Measurements from ENCODE around the gene MRLN.
"Not testable (repeated sequence)": the region's sequence is repeated elsewhere in the genome, so short reads cannot be mapped to it uniquely, and the experiment has no call there.

The MRLN gene

DNA sequence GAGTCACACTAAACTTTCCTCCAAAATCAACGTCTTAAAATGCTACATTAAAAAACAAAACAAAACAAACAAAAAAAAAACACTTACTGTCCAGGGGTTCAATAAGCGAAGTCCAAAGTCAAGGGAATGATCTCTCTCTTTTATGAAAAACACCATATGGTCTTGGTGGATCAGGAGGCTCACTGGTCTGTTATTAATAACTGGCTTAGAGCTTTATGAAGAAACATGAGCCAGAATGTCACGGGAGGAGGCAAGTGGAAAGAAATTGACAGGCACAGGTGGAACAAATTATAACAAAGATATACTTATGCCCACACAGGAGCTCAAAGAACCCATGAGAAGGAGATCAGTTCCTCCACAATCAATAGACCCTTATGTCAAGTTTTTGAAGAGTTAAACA is at the start of gene MRLN:
Gene MRLN (minus strand): TSS at position 189 of the 400 bp plus-strand sequence.
- H3K4me3 ChIP-seq (ENCODE audit: low read depth, low read length) = no peak within 1 kb of the TSS
- DNase-seq (ENCODE audit: low read depth, low spot score) = no peak
- in situ Hi-C loops (cut with HindIII; ENCODE audit: low sequenced_read_pairs) = no loop called here
- TF ChIP-seq, protein P1, sequence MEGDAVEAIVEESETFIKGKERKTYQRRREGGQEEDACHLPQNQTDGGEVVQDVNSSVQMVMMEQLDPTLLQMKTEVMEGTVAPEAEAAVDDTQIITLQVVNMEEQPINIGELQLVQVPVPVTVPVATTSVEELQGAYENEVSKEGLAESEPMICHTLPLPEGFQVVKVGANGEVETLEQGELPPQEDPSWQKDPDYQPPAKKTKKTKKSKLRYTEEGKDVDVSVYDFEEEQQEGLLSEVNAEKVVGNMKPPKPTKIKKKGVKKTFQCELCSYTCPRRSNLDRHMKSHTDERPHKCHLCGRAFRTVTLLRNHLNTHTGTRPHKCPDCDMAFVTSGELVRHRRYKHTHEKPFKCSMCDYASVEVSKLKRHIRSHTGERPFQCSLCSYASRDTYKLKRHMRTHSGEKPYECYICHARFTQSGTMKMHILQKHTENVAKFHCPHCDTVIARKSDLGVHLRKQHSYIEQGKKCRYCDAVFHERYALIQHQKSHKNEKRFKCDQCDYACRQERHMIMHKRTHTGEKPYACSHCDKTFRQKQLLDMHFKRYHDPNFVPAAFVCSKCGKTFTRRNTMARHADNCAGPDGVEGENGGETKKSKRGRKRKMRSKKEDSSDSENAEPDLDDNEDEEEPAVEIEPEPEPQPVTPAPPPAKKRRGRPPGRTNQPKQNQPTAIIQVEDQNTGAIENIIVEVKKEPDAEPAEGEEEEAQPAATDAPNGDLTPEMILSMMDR (IDR thresholded peaks at IDR 0.05; ENCODE audit: low read depth, low read length) = no peak

GRCh38 chr10:59801171-59801570 is 47.9 kb upstream of the MRLN start:
- no peak overlapping the region for H3K4me3 ChIP-seq (ENCODE audit: low read depth, low read length)
- TF ChIP-seq, protein P1 (IDR thresholded peaks at IDR 0.05; ENCODE audit: low read depth, low read length) = no peak
- no peak for DNase-seq (ENCODE audit: low read depth, low spot score)
- in situ Hi-C loops (cut with HindIII; ENCODE audit: low sequenced_read_pairs) = no loop called here

DNA sequence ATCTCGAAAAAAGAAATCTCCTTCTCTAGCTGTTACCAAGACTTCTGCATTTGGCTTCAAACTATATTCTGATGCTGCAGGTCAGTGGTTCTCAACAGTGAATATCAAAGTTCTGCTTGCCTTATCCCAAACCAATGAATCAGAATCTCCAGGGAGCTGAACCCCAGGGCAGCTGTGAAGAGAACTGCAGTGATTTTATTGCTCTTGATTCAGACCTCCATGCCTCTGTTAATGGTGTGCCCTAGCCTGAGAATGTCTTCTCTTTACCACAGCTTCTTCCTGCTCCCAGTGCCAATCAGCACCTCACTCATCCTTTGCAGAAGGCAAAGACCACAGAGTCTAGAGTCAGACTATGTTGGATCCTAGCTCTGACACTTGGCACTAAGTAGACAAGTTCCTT is 46.2 kb upstream of the MRLN start:
- TF ChIP-seq, protein P1 (IDR thresholded peaks at IDR 0.05; ENCODE audit: low read depth, low read length) = no peak
- in situ Hi-C loops (cut with HindIII; ENCODE audit: low sequenced_read_pairs) = no loop called here
- no peak for DNase-seq (ENCODE audit: low read depth, low spot score)
- H3K4me3 ChIP-seq (ENCODE audit: low read depth, low read length) = no peak overlapping the region

GRCh38 chr10:59793919-59794318 is 40.7 kb upstream of the MRLN start:
- no peak overlapping the region for H3K4me3 ChIP-seq (ENCODE audit: low read depth, low read length)
- TF ChIP-seq, protein P1 (IDR thresholded peaks at IDR 0.05; ENCODE audit: low read depth, low read length) = no peak
- in situ Hi-C loops (cut with HindIII; ENCODE audit: low sequenced_read_pairs) = no loop called here
- peak; percentile 57 for DNase-seq (ENCODE audit: low read depth, low spot score)

- no peak for DNase-seq (ENCODE audit: low read depth, low spot score)
- TF ChIP-seq, protein P1 (IDR thresholded peaks at IDR 0.05; ENCODE audit: low read depth, low read length) = no peak
- H3K4me3 ChIP-seq (ENCODE audit: low read depth, low read length) = no peak overlapping the region
- in situ Hi-C loops (cut with HindIII; ENCODE audit: low sequenced_read_pairs) = no loop called here
Measured at GRCh38 chr10:59792812-59793211, 39.6 kb upstream of the MRLN start.

DNA sequence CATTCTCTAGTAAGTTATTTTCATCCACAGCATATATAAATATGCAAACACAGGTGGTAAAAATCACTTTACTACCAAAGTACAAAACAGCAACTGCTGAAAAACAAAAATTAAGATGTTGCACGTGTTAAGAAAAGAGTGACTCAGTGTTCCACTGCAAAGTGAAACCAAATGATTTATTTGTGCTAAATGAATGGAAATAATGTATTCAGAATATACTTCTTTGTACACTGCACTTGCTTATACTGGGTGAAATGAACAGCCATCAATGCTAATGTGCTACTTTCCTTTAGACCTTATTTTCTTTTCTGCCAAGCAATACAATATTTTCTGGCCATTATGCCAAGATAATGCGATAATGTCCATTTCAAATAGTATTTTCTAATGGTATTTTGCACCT is 38.3 kb upstream of the MRLN start:
- TF ChIP-seq, protein P1 (IDR thresholded peaks at IDR 0.05; ENCODE audit: low read depth, low read length) = no peak
- in situ Hi-C loops (cut with HindIII; ENCODE audit: low sequenced_read_pairs) = no loop called here
- no peak overlapping the region for H3K4me3 ChIP-seq (ENCODE audit: low read depth, low read length)
- DNase-seq (ENCODE audit: low read depth, low spot score) = no peak

DNA sequence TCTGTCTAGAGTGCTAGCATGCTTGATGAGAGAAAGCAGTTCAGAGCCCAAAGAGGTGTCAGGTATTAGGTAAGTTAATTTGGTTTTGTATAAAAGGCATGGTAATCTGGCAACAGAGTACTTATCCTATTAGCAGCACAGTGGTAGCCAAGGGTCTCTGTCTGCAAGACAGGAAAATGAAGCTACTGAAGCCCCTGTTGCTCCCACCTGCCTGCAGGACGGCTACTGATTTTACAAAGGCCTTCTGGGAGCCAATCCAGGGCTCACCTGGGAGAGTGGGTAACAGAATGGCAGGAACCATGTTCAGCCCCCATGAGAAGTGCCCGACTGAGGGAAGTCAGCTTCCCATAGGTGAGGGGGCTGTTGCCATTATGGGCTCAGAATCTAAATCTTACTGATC is 36.8 kb upstream of the MRLN start:
- in situ Hi-C loops (cut with HindIII; ENCODE audit: low sequenced_read_pairs); H3K4me3 ChIP-seq (ENCODE audit: low read depth, low read length); DNase-seq (ENCODE audit: low read depth, low spot score): not testable (repeated sequence)

GRCh38 chr10:59788914-59789313 is 35.7 kb upstream of the MRLN start:
- in situ Hi-C loops (cut with HindIII; ENCODE audit: low sequenced_read_pairs); H3K4me3 ChIP-seq (ENCODE audit: low read depth, low read length); DNase-seq (ENCODE audit: low read depth, low spot score): not testable (repeated sequence)

DNA sequence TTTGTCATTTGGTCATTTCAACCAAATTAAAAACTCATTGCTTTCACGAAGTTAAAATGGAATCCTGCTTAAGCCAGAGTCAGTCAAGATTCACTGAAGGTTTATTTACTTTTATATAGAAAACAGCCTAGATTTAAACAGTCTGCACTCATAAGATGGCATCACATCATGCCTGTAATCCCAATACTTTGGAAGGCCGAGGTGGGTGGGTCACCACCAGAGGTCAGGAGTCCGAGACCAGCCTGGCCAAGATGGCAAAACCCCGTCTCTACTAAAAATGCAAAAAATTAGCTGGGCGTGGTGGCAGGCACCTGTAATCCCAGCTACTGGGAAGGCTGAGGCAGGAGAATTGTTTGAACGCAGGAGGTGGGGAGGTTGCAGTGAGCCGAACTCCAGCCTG is 33.8 kb upstream of the MRLN start:
- in situ Hi-C loops (cut with HindIII; ENCODE audit: low sequenced_read_pairs); H3K4me3 ChIP-seq (ENCODE audit: low read depth, low read length); DNase-seq (ENCODE audit: low read depth, low spot score): not testable (repeated sequence)

DNA sequence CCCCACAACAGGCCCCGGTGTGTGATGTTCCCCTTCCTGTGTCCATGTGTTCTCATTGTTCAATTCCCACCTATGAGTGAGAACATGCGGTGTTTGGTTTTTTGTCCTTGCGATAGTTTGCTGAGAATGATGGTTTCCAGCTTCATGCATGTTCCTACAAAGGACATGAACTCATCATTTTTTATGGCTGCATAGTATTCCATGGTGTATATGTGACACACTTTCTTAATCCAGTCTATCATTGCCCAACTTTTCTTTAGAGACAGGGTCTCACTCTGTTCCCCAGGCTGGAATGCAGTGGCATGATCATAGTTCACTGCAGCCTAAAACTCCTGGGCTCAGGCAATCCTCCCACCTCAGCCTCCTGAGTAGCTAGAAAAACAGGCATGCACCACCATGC is 32.2 kb upstream of the MRLN start:
- in situ Hi-C loops (cut with HindIII; ENCODE audit: low sequenced_read_pairs); DNase-seq (ENCODE audit: low read depth, low spot score); H3K4me3 ChIP-seq (ENCODE audit: low read depth, low read length): not testable (repeated sequence)

Measured in astrocyte of the spinal cord (primary cell).